Ishikawa (cell line): ENCODE data around the gene KLHL6.

Source experiments
- CEBPB ChIP-seq: IDR thresholded peaks from 2 replicates; pipeline ENCODE4 v1.6.1; 2012
- CREB1 ChIP-seq: IDR thresholded peaks from 2 replicates; pipeline ENCODE4 v1.6.1; 2012; ENCODE audit warnings: low read depth
- EGR1 ChIP-seq: IDR thresholded peaks from 2 replicates; pipeline ENCODE4 v1.6.1; 2012
- EP300 ChIP-seq: IDR thresholded peaks from 2 replicates; pipeline ENCODE4 v1.6.1; 2012; ENCODE audit warnings: borderline replicate concordance
- FOXM1 ChIP-seq: IDR thresholded peaks from 2 replicates; pipeline ENCODE4 v1.6.1; 2012; ENCODE audit warnings: low read depth, borderline replicate concordance
- NFIC ChIP-seq: IDR thresholded peaks from 2 replicates; pipeline ENCODE4 v1.6.1; 2012
- RAD21 ChIP-seq: IDR thresholded peaks from 2 replicates; pipeline ENCODE4 v1.6.1; 2012; ENCODE audit warnings: low read depth
- TAF1 ChIP-seq: IDR thresholded peaks from 2 replicates; pipeline ENCODE4 v1.6.1; 2012; ENCODE audit warnings: low read depth, mild to moderate bottlenecking
- TCF12 ChIP-seq: IDR thresholded peaks from 2 replicates; pipeline ENCODE4 v1.6.1; 2012; ENCODE audit warnings: low read depth
- TEAD4 ChIP-seq: IDR thresholded peaks from 2 replicates; pipeline ENCODE4 v1.6.1; 2012
- YY1 ChIP-seq: IDR thresholded peaks from 2 replicates; pipeline ENCODE4 v1.6.1; 2012; ENCODE audit warnings: low read depth
- ZBTB7A ChIP-seq: IDR thresholded peaks from 2 replicates; pipeline ENCODE4 v1.6.1; 2012; ENCODE audit warnings: low read depth
- TF ChIP-seq, protein P1 (sequence below): IDR thresholded peaks from 2 replicates; pipeline ENCODE4 v1.6.1; 2012
- TF ChIP-seq, protein P2 (sequence below): IDR thresholded peaks from 2 replicates; pipeline ENCODE4 v1.6.1; 2012; ENCODE audit warnings: low read depth, mild to moderate bottlenecking
- TF ChIP-seq, protein P3 (sequence below): IDR thresholded peaks from 2 replicates; pipeline ENCODE4 v1.6.1; 2012

The KLHL6 gene

DNA sequence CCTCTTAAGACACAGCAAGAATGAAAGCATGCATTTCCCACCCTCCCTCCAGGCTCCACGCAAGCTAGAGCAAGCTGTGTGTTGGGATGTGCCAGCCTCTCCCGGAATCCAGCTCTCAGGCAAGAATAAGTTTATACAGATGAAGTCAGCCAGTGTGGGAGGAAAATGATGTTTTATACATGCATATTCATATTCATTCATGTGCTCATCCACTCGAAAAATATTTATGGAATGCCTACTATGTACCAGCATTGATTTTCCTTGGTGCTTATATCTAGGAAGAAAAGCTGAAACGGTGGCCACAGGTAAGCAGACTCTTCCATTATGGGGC is 62.7 kb downstream of the KLHL6 start:
- no peak for TF ChIP-seq YY1
- no peak for TF ChIP-seq RAD21
- no peak for TF ChIP-seq TAF1
- TF ChIP-seq, protein P1, sequence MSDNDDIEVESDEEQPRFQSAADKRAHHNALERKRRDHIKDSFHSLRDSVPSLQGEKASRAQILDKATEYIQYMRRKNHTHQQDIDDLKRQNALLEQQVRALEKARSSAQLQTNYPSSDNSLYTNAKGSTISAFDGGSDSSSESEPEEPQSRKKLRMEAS: no peak
- no peak for TF ChIP-seq CREB1
- TF ChIP-seq NFIC: no peak
- TF ChIP-seq EP300: no peak
- TF ChIP-seq ZBTB7A: no peak
- TF ChIP-seq, protein P2, sequence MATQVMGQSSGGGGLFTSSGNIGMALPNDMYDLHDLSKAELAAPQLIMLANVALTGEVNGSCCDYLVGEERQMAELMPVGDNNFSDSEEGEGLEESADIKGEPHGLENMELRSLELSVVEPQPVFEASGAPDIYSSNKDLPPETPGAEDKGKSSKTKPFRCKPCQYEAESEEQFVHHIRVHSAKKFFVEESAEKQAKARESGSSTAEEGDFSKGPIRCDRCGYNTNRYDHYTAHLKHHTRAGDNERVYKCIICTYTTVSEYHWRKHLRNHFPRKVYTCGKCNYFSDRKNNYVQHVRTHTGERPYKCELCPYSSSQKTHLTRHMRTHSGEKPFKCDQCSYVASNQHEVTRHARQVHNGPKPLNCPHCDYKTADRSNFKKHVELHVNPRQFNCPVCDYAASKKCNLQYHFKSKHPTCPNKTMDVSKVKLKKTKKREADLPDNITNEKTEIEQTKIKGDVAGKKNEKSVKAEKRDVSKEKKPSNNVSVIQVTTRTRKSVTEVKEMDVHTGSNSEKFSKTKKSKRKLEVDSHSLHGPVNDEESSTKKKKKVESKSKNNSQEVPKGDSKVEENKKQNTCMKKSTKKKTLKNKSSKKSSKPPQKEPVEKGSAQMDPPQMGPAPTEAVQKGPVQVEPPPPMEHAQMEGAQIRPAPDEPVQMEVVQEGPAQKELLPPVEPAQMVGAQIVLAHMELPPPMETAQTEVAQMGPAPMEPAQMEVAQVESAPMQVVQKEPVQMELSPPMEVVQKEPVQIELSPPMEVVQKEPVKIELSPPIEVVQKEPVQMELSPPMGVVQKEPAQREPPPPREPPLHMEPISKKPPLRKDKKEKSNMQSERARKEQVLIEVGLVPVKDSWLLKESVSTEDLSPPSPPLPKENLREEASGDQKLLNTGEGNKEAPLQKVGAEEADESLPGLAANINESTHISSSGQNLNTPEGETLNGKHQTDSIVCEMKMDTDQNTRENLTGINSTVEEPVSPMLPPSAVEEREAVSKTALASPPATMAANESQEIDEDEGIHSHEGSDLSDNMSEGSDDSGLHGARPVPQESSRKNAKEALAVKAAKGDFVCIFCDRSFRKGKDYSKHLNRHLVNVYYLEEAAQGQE: no peak
- TF ChIP-seq TCF12: no peak
- no peak for TF ChIP-seq EGR1
- TF ChIP-seq TEAD4: no peak
- TF ChIP-seq, protein P3, sequence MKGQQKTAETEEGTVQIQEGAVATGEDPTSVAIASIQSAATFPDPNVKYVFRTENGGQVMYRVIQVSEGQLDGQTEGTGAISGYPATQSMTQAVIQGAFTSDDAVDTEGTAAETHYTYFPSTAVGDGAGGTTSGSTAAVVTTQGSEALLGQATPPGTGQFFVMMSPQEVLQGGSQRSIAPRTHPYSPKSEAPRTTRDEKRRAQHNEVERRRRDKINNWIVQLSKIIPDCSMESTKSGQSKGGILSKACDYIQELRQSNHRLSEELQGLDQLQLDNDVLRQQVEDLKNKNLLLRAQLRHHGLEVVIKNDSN: no peak

DNA sequence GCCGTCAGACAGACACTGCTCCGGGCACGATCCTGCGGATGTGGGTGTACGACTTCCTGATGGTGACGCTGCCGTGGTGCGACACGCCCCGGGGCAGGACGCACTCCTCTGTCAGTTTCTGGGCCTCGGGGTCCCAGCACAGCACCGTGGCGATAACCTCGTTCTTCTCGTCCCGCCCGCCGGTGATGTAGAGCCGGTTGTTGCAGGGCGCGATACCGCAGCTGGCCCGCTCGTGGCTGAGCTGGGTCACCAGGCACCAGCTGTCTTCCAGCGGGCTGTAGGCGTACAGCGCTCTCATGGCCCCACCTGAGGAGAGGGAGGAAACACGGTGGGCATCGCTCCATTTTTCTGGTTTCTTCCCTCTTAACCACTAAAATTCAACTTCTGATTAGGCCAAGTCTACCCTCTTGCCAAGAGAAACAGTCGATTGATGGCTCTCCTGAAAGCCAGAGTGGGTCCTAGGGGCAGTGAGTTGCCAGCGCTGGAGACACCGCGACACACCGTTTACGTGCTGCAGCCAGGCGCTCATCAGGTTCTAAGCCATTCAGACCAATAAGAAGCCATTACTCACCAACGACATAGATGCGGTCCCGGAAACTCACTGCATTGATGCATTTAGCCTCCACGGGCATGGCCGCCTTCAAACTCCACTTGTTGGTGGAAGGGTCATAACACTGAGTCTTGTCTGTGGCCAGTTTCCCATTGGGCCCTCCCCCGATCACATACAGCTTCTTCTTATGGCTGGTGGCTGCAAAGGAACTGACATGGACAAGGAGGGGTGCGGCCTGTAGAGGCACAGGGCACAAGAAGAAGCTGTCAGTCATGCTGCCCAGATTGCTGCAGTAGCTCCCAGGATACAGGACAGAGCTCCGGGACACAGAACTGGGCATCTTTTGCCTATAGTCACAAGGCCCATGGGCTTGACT is 63.3 kb downstream of the KLHL6 start:
- TF ChIP-seq TAF1 (no peak), EGR1 (no peak), ZBTB7A (no peak), YY1 (no peak), RAD21 (no peak), FOXM1 (no peak), NFIC (no peak), TEAD4 (no peak), CREB1 (no peak)
- TF ChIP-seq, protein P2: no peak
- TF ChIP-seq, protein P3: no peak
- TF ChIP-seq, protein P1: no peak

DNA sequence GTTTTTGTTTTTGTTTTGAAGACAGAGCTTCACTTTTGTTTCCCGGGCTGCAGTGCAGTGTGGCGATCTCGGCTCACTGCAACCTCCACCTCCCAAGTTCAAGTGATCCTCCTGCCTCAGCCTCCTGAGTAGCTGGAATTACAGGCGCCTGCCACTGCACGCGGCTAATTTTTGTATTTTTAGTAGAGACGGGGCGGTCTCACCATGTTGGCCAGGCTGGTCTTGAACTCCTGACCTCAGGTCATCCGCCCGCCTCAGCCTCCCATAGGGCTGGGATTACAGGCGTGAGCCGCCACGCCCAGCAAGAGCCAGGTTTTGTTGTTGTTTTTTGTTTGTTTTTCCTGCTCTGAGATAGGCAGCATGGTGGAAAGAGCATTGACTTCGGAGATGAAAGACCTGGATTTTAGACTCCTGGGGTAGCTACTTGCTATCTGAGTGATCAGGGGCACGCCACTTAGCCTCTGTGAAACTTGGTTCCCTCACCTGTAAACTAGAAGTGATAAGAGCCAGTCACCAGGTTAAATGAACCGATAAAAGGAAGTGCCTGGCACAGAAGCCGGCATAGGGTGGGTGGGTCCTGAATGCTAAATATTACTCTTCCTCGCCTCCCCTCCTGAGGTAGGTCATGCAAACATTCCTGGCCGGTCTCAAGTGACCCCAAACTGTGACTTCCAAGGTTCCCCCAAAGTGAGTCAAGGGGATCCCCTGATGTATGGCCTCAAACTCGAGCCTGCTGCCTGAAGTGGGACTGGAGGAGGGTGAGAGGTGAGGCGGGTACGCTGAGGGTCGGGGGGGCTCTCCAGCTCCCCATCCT is 64.2 kb downstream of the KLHL6 start:
- TF ChIP-seq, protein P3: no peak
- no peak for TF ChIP-seq ZBTB7A
- no peak for TF ChIP-seq EGR1
- no peak for TF ChIP-seq TEAD4
- TF ChIP-seq FOXM1: no peak
- TF ChIP-seq TCF12: no peak
- TF ChIP-seq TAF1: no peak
- TF ChIP-seq CREB1: no peak
- TF ChIP-seq CEBPB: no peak
- TF ChIP-seq YY1: no peak
- TF ChIP-seq, protein P2: no peak
- no peak for TF ChIP-seq RAD21
- no peak for TF ChIP-seq NFIC
- no peak for TF ChIP-seq EP300
- TF ChIP-seq, protein P1: no peak
